Measurements from ENCODE around the gene EEFSEC.

DNA sequence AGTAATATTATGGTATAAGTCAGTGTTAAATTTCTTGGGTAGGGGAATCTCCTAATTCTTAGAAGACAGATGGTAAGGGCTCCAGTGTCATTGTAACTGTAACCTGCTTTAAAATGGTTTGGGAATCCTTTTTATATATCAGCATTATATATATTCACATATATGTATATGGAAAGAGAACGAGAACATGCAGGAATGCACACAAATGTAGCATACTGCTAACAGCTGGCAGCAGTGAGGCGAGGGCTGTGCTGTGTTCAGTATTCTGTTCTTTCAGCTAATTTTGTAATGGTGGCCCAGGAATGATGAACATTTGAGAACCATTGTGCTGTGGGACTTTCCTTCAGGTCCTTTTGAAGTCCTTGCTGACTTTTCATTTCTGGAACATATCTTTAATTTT, 60.8 kb downstream of the EEFSEC start:
- TF ChIP-seq RXRA (IDR thresholded peaks at IDR 0.05; ENCODE audit: insufficient read depth, low read depth, low read length), result no peak
- TF ChIP-seq, protein P1, sequence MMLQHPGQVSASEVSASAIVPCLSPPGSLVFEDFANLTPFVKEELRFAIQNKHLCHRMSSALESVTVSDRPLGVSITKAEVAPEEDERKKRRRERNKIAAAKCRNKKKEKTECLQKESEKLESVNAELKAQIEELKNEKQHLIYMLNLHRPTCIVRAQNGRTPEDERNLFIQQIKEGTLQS (IDR thresholded peaks at IDR 0.05; ENCODE audit: insufficient read depth, low read depth, low read length), result no peak
- no peak for TF ChIP-seq RAD21 (IDR thresholded peaks at IDR 0.05 in 1 of 2, conservative IDR thresholded peaks at IDR 0.05 in 1 of 2; ENCODE audit: low read depth in 2 of 2, low read length in 2 of 2)
- TF ChIP-seq CREB1 (IDR thresholded peaks at IDR 0.05), result no peak
- TF ChIP-seq TEAD4 (IDR thresholded peaks at IDR 0.05; ENCODE audit: low read depth, low read length), result no peak
- TF ChIP-seq, protein P2, sequence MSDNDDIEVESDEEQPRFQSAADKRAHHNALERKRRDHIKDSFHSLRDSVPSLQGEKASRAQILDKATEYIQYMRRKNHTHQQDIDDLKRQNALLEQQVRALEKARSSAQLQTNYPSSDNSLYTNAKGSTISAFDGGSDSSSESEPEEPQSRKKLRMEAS (IDR thresholded peaks at IDR 0.05), result no peak
- TF ChIP-seq EP300 (IDR thresholded peaks at IDR 0.05; ENCODE audit: borderline replicate concordance in 1 of 2, low read depth in 2 of 2, low read length in 2 of 2), result no peak
- TF ChIP-seq, protein P3, sequence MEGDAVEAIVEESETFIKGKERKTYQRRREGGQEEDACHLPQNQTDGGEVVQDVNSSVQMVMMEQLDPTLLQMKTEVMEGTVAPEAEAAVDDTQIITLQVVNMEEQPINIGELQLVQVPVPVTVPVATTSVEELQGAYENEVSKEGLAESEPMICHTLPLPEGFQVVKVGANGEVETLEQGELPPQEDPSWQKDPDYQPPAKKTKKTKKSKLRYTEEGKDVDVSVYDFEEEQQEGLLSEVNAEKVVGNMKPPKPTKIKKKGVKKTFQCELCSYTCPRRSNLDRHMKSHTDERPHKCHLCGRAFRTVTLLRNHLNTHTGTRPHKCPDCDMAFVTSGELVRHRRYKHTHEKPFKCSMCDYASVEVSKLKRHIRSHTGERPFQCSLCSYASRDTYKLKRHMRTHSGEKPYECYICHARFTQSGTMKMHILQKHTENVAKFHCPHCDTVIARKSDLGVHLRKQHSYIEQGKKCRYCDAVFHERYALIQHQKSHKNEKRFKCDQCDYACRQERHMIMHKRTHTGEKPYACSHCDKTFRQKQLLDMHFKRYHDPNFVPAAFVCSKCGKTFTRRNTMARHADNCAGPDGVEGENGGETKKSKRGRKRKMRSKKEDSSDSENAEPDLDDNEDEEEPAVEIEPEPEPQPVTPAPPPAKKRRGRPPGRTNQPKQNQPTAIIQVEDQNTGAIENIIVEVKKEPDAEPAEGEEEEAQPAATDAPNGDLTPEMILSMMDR (IDR thresholded peaks at IDR 0.05; ENCODE audit: control extremely low read depth in 1 of 3, insufficient read depth in 1 of 3, low read depth in 1 of 3, low read length in 3 of 3), result no peak
- no peak for TF ChIP-seq EZH2 (IDR thresholded peaks at IDR 0.05; ENCODE audit: low read depth, low read length, severe bottlenecking)
